PC-3 (cell line): ENCODE data around the gene HSFX1.
"Not testable (repeated sequence)": the region's sequence is repeated elsewhere in the genome, so short reads cannot be mapped to it uniquely, and the experiment has no call there.

Experiments
- EZH2 ChIP-seq: fragments of 300-600 bp; sonication (generic); IDR thresholded peaks from one replicate; pipeline ENCODE4 v1.6.1; 2017; ENCODE audit warnings: antibody characterized with exemption, mild to moderate bottlenecking, low read length; ENCODE audit not compliant: unreplicated experiment
- EZH2phosphoT487 ChIP-seq: fragments of 300-600 bp; sonication (generic); IDR thresholded peaks from 2 replicates; pipeline ENCODE4 v1.6.1; 2018; ENCODE audit warnings: mild to moderate bottlenecking, antibody characterized with exemption, low read length, borderline replicate concordance
- TF ChIP-seq, protein P1 (sequence below): fragments of 300-600 bp; sonication (generic); conservative IDR thresholded peaks from 2 replicates; pipeline ENCODE4 v1.5.1; 2017; ENCODE audit warnings: antibody characterized with exemption, low read depth, mild to moderate bottlenecking, low read length

DNA sequence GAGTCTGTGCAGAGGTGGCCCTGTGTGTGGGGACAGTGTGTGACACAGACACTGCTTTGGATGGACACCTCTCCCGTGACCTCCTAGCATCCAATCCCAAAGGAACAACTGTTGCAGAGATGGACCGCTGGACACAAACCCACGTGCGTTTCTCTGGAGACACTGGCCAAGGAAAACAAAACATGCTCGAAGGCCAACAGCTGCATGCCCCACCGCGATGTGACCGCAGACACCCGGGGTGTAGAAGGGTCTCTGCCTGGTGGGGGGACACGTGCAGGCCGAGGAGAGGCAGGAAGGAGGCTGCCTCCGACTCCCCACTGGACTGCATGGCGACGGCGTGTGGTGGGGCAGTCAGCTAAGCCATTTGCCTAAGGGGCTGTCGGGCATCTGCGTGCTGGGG is at the start of gene HSFX1:
- TF ChIP-seq, protein P1, sequence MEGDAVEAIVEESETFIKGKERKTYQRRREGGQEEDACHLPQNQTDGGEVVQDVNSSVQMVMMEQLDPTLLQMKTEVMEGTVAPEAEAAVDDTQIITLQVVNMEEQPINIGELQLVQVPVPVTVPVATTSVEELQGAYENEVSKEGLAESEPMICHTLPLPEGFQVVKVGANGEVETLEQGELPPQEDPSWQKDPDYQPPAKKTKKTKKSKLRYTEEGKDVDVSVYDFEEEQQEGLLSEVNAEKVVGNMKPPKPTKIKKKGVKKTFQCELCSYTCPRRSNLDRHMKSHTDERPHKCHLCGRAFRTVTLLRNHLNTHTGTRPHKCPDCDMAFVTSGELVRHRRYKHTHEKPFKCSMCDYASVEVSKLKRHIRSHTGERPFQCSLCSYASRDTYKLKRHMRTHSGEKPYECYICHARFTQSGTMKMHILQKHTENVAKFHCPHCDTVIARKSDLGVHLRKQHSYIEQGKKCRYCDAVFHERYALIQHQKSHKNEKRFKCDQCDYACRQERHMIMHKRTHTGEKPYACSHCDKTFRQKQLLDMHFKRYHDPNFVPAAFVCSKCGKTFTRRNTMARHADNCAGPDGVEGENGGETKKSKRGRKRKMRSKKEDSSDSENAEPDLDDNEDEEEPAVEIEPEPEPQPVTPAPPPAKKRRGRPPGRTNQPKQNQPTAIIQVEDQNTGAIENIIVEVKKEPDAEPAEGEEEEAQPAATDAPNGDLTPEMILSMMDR = not testable (repeated sequence)
- not testable (repeated sequence) for TF ChIP-seq EZH2phosphoT487, EZH2
